Activated B cell treated with CpG ODN at 0.5 μM for 24 hours (primary cell): Measurements from ENCODE around the gene MAFG. TPM values are rescaled to one million over a fixed set of nuclear protein-coding genes. Genes with fewer than 3 reads are reported as not detected.

Source experiments
- ATAC-seq: fragments of 200-7000 bp; cut with Tn5 transposase; one replicate; pipeline ENCODE4 v1.10.0; 2021; ENCODE audit warnings: low read depth, mild to moderate bottlenecking, moderate library complexity
- CTCF ChIA-PET: fragments of 350-600 bp; sonication (Branson Sonifier 250); formaldehyde crosslinking; loops from one replicate; lab custom pipeline; 2021; ENCODE audit warnings: antibody characterized with exemption; lab: Charles Lee
- POLR2A ChIA-PET: fragments of 350-600 bp; sonication (Branson Sonifier 250); formaldehyde crosslinking; loops from one replicate; lab custom pipeline; 2021; ENCODE audit warnings: antibody characterized with exemption; lab: Charles Lee
- DNase-seq: peaks from one replicate; pipeline ENCODE4 v3.0.0; 2022
- H3K27ac Mint-ChIP-seq: one replicate; pipeline ENCODE4 v1.8.0; 2020; ENCODE audit warnings: mixed read lengths
- H3K27me3 Mint-ChIP-seq: one replicate; pipeline ENCODE4 v1.8.0; 2021; ENCODE audit warnings: mixed read lengths
- H3K36me3 Mint-ChIP-seq: one replicate; pipeline ENCODE4 v1.8.0; 2021; ENCODE audit warnings: low read depth, mixed read lengths
- H3K4me1 Mint-ChIP-seq: one replicate; pipeline ENCODE4 v1.8.0; 2021; ENCODE audit warnings: mixed read lengths
- H3K4me3 Mint-ChIP-seq: one replicate; pipeline ENCODE4 v1.8.0; 2020; ENCODE audit warnings: mild to moderate bottlenecking, mixed read lengths
- H3K9me3 Mint-ChIP-seq: one replicate; pipeline ENCODE4 v1.8.0; 2020; ENCODE audit warnings: mixed read lengths
- CTCF ChIP-seq: fragments of 200-600 bp; IDR thresholded peaks from one replicate; pipeline ENCODE4 v1.8.0; 2022; ENCODE audit warnings: antibody characterized with exemption, mild to moderate bottlenecking
- intact Hi-C: fragments of 100-400 bp; cut with micrococcal nuclease; formaldehyde crosslinking; loops from one replicate; pipeline ENCODE4 v1.15.1; 2024
- total RNA-seq: library from RNA; stranded (reverse); gene quantifications from 2 replicates; pipeline ENCODE4 v1.2.3, GENCODE V29; 2022

MAFG gene
- total RNA-seq, 1 donor from 2014 or later = 30.7 TPM

GRCh38 chr17:81925860-81926450, 1.6 kb downstream of the MAFG start:
- intact Hi-C loops = loop anchor here (1.0 to 2.0 kb wide), 3 partner anchors 8 to 65 kb away; partner anchors contain the start of genes P4HB, PCYT2 and SIRT7
- no peak for TF ChIP-seq CTCF
- ChIA-PET CTCF (interaction anchor here (1.1 kb wide), 1 partner anchor 32 kb away, joined by 3 read pairs; no protein-coding TSS in a partner anchor), POLR2A (interaction anchor here (0.6 to 3.5 kb wide), 14 partner anchors 9 to 525 kb away, joined by 3 to 28 read pairs (median 4); partner anchors contain the start of genes ANAPC11, ARL16, CYBC1 and DCXR)
- Mint-ChIP-seq H3K27ac (peak overlapping the region; percentile 85), H3K4me3 (peak overlapping the region; percentile 88), H3K36me3 (peaks cover 16% of the 10 kb centered on the region), H3K9me3 (no peaks in the 10 kb centered on the region), H3K27me3 (peaks cover 6% of the 10 kb centered on the region), H3K4me1 (peaks cover 31% of the 10 kb centered on the region)
- ATAC-seq (no peak), DNase-seq (no peak)

- no peak for TF ChIP-seq CTCF
- H3K36me3 Mint-ChIP-seq = peaks cover 19% of the 10 kb centered on the region
- intact Hi-C loops = no loop called here
- H3K27me3 Mint-ChIP-seq = peaks cover 3% of the 10 kb centered on the region
- H3K4me1 Mint-ChIP-seq = peaks cover 27% of the 10 kb centered on the region
- ATAC-seq = no peak
- DNase-seq = no peak
- H3K9me3 Mint-ChIP-seq = no peaks in the 10 kb centered on the region
- CTCF ChIA-PET = no interaction called here
- POLR2A ChIA-PET = interaction anchor here (0.5 to 3.5 kb wide), 4 partner anchors 8 to 154 kb away, joined by 3 to 28 read pairs (median 12); partner anchors contain the start of genes PYCR1 and SIRT7
- H3K27ac Mint-ChIP-seq = peak overlapping the region; percentile 18
- peak overlapping the region; percentile 88 for H3K4me3 Mint-ChIP-seq
These were observed 2.7 kb downstream of the MAFG start for GRCh38 chr17:81924557-81925532.

- ATAC-seq (no peak), DNase-seq (no peak)
- H3K27me3 Mint-ChIP-seq = no peaks in the 10 kb centered on the region
- H3K4me3 Mint-ChIP-seq = peak overlapping the region; percentile 28
- TF ChIP-seq CTCF = no peak
- intact Hi-C loops = no loop called here
- ChIA-PET CTCF (no interaction called here), POLR2A (interaction anchor here (0.5 kb wide), 1 partner anchor 155 kb away, joined by 5 read pairs; no protein-coding TSS in a partner anchor)
- H3K27ac Mint-ChIP-seq = no peak overlapping the region
- H3K4me1 Mint-ChIP-seq = peaks cover 30% of the 10 kb centered on the region
- H3K9me3 Mint-ChIP-seq = no peaks in the 10 kb centered on the region
- H3K36me3 Mint-ChIP-seq = peaks cover 25% of the 10 kb centered on the region
These were observed 4.0 kb downstream of the MAFG start for GRCh38 chr17:81923302-81924260.

GRCh38 chr17:81922566-81923301, 4.8 kb downstream of the MAFG start:
- H3K27me3 Mint-ChIP-seq = no peaks in the 10 kb centered on the region
- ATAC-seq (no peak), DNase-seq (no peak)
- ChIA-PET POLR2A (no interaction called here), CTCF (no interaction called here)
- intact Hi-C loops = no loop called here
- H3K36me3 Mint-ChIP-seq = peaks cover 26% of the 10 kb centered on the region
- TF ChIP-seq CTCF = no peak
- H3K4me3 Mint-ChIP-seq = no peak overlapping the region
- no peaks in the 10 kb centered on the region for H3K9me3 Mint-ChIP-seq
- H3K27ac Mint-ChIP-seq = no peak overlapping the region
- peaks cover 37% of the 10 kb centered on the region for H3K4me1 Mint-ChIP-seq
